Glutamatergic neuron (in vitro differentiated cells): ENCODE results near the gene KRTAP5-2. TPM values are rescaled to one million over a fixed set of nuclear protein-coding genes. Genes with fewer than 3 reads are reported as not detected.
A peak's percentile ranks its signal among the peaks of the same experiment; 100 is the strongest.
"Not testable (repeated sequence)": the region's sequence is repeated elsewhere in the genome, so short reads cannot be mapped to it uniquely, and the experiment has no call there.

Experiments used
- DNase-seq: peaks from one replicate; pipeline ENCODE4 v3.0.0; 2022
- H3K27ac Mint-ChIP-seq: one replicate; pipeline ENCODE4 v1.8.0; 2020; ENCODE audit warnings: mild to moderate bottlenecking, mixed read lengths, inconsistent platforms; ENCODE audit not compliant: unreplicated experiment
- H3K27me3 Mint-ChIP-seq: one replicate; pipeline ENCODE4 v1.8.0; 2020; ENCODE audit warnings: mild to moderate bottlenecking, moderate library complexity, mixed read lengths, inconsistent platforms; ENCODE audit not compliant: unreplicated experiment
- H3K36me3 Mint-ChIP-seq: one replicate; pipeline ENCODE4 v1.8.0; 2020; ENCODE audit warnings: mild to moderate bottlenecking, mixed read lengths, inconsistent platforms; ENCODE audit not compliant: unreplicated experiment
- H3K4me1 Mint-ChIP-seq: one replicate; pipeline ENCODE4 v1.8.0; 2020; ENCODE audit warnings: mild to moderate bottlenecking, low read depth, mixed read lengths, inconsistent platforms; ENCODE audit not compliant: unreplicated experiment
- H3K4me3 Mint-ChIP-seq: one replicate; pipeline ENCODE4 v1.8.0; 2020; ENCODE audit warnings: mild to moderate bottlenecking, mixed read lengths, inconsistent platforms; ENCODE audit not compliant: unreplicated experiment
- H3K9me3 Mint-ChIP-seq: one replicate; pipeline ENCODE4 v1.8.0; 2020; ENCODE audit warnings: mild to moderate bottlenecking, moderate library complexity, mixed read lengths, inconsistent platforms; ENCODE audit not compliant: unreplicated experiment
- total RNA-seq: library from RNA; stranded (reverse); fragmentation: NEBNext Ultra II Directional; extraction: Animal tissue kit (Norgen Biotek cat#: 25700); gene quantifications from one replicate; pipeline ENCODE4 v1.2.1, GENCODE V29; 2021; ENCODE audit not compliant: unreplicated experiment
- TF ChIP-seq, protein P1 (sequence below): fragments of 200-600 bp; sonication (generic); IDR thresholded peaks from one replicate; pipeline ENCODE4 v1.5.0; 2021; ENCODE audit not compliant: partially characterized antibody, unreplicated experiment

Gene KRTAP5-2
- total RNA-seq, 1 donor from 2014 or later, result not detected

DNA sequence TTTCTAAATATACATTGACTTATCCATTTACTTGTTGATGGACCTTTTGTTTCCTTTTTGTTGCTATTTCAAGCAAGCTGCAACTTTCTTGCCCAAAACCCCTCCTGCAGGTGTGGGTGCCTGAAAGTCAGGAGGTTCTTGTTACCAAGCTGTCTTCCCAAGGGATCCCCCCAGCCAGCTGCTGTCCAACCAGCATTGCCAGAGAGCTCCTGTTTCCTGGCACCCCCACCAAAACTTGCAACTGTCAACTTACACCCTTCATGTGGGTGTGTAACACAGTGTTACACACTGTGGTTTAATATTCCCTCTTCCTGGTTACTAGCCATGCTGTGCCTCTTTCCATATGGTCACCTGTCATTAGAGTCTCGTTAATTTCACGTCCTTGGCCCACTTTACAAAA lies 11.4 kb downstream of the KRTAP5-2 start:
- DNase-seq, result no peak
- peaks cover 3% of the 10 kb centered on the region for H3K9me3 Mint-ChIP-seq
- TF ChIP-seq, protein P1, sequence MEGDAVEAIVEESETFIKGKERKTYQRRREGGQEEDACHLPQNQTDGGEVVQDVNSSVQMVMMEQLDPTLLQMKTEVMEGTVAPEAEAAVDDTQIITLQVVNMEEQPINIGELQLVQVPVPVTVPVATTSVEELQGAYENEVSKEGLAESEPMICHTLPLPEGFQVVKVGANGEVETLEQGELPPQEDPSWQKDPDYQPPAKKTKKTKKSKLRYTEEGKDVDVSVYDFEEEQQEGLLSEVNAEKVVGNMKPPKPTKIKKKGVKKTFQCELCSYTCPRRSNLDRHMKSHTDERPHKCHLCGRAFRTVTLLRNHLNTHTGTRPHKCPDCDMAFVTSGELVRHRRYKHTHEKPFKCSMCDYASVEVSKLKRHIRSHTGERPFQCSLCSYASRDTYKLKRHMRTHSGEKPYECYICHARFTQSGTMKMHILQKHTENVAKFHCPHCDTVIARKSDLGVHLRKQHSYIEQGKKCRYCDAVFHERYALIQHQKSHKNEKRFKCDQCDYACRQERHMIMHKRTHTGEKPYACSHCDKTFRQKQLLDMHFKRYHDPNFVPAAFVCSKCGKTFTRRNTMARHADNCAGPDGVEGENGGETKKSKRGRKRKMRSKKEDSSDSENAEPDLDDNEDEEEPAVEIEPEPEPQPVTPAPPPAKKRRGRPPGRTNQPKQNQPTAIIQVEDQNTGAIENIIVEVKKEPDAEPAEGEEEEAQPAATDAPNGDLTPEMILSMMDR, result no peak
- H3K4me1 Mint-ChIP-seq, result peaks cover 19% of the 10 kb centered on the region
- no peak overlapping the region for H3K4me3 Mint-ChIP-seq
- peaks cover 5% of the 10 kb centered on the region for H3K27me3 Mint-ChIP-seq
- peaks cover 12% of the 10 kb centered on the region for H3K36me3 Mint-ChIP-seq
- H3K27ac Mint-ChIP-seq, result no peak overlapping the region

- not testable (repeated sequence) for DNase-seq, H3K9me3 Mint-ChIP-seq, H3K4me3 Mint-ChIP-seq, H3K27ac Mint-ChIP-seq, H3K27me3 Mint-ChIP-seq
- H3K36me3 Mint-ChIP-seq, result peaks cover 23% of the 10 kb centered on the region
- H3K4me1 Mint-ChIP-seq, result peaks cover 19% of the 10 kb centered on the region
These were observed 13.3 kb downstream of the KRTAP5-2 start, which contains the start of gene KRTAP5-1 for GRCh38 chr11:1584661-1585370. KRTAP5-1 (minus strand) TSS chr11:1585283; CDS start chr11:1585249, 34 bp downstream.

DNA sequence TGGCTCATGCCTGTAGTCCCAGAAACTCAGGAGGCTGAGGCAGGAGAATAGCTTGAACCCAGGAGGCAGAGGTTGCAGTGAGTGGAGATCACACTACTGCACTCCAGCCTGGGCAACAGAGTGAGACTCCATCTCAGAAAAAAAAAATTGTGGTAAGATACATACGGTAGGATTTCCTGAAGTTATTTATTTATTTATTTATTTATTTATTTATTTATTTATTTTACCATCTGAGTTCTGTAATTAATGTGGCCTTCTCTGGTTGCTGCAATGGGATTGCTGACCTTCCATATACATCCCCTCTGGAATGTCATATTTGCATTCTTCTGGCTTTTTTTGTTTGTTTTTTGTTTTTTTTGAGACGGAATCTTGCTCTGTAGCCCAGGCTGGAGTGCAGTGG lies 15.2 kb downstream of the KRTAP5-2 start:
- not testable (repeated sequence) for H3K27me3 Mint-ChIP-seq, H3K4me3 Mint-ChIP-seq, H3K4me1 Mint-ChIP-seq, DNase-seq, H3K27ac Mint-ChIP-seq
- Mint-ChIP-seq H3K36me3 (peaks cover 31% of the 10 kb centered on the region), H3K9me3 (peaks cover 13% of the 10 kb centered on the region)

DNA sequence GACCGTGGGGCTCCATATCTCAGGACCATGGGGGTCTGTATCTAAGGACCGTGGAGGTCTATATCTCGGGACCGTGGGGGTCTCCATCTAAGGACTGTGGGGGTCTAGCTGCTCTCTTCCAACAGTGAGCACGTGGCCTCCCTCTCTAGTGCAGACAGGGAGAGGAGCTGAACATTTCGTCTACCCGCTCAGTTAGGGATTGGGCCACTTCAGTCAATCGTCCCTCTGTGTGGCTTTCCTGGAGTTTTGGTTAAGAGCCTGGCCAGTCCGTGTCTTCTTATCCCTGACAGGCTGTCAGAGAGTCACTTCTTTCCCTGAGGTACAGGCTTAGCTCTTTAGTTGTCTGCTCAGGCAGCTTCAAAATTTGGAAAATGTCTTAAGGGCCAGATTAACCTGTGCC lies 16.1 kb downstream of the KRTAP5-2 start:
- no peak overlapping the region for H3K4me3 Mint-ChIP-seq
- peaks cover 7% of the 10 kb centered on the region for H3K27me3 Mint-ChIP-seq
- H3K4me1 Mint-ChIP-seq, result peaks cover 10% of the 10 kb centered on the region
- peaks cover 13% of the 10 kb centered on the region for H3K9me3 Mint-ChIP-seq
- no peak overlapping the region for H3K27ac Mint-ChIP-seq
- H3K36me3 Mint-ChIP-seq, result peaks cover 31% of the 10 kb centered on the region
- DNase-seq, result no peak
- TF ChIP-seq, protein P1, result no peak

DNA sequence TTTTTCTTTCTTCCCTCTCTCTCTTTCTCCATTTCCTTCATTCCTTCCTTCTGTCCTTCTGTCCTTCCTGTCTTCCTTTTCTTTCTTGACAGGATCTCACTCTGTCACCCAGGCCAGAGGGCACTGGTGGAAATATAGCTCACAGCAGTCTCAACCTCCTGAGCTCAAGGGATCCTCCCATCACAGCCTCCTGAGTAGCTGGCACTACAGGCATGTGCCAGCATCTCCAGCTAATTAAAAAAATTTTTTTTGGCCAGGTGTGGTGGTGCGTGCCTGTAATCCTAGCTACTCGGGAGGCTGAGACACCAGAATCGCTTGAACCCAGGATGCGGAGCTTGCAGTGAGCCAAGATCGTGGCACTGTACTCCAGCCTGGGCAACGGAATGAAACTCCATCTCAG lies 21.3 kb downstream of the KRTAP5-2 start:
- DNase-seq, result no peak
- TF ChIP-seq, protein P1, result no peak
- H3K9me3 Mint-ChIP-seq, result peaks cover 12% of the 10 kb centered on the region
- peaks cover 12% of the 10 kb centered on the region for H3K27me3 Mint-ChIP-seq
- no peak overlapping the region for H3K4me3 Mint-ChIP-seq
- peaks cover 28% of the 10 kb centered on the region for H3K36me3 Mint-ChIP-seq
- H3K4me1 Mint-ChIP-seq, result no peaks in the 10 kb centered on the region
- H3K27ac Mint-ChIP-seq, result no peak overlapping the region

GRCh38 chr11:1575756-1576155 lies 22.3 kb downstream of the KRTAP5-2 start:
- not testable (repeated sequence) for DNase-seq, H3K27ac Mint-ChIP-seq, H3K9me3 Mint-ChIP-seq, H3K4me1 Mint-ChIP-seq
- Mint-ChIP-seq H3K36me3 (peaks cover 18% of the 10 kb centered on the region), H3K4me3 (peak overlapping the region; percentile 90), H3K27me3 (peaks cover 12% of the 10 kb centered on the region)
